SK-N-SH (cell line): ENCODE data around the gene LGALS14. TPM values are rescaled to one million over a fixed set of nuclear protein-coding genes. Genes with fewer than 3 reads are reported as not detected.

Experiments used
- CTCF ChIA-PET: fragments of 300-600, 350-600 bp; formaldehyde crosslinking; extraction: SDS; loops from one replicate; lab custom pipeline; 2021; lab: Yijun Ruan, JAX
- POLR2A ChIA-PET: fragments of 350-600 bp; sonication (Branson Sonifier 250); formaldehyde crosslinking; extraction: SDS; loops from one replicate; lab custom pipeline; 2020; ENCODE audit warnings: antibody characterized with exemption, inconsistent platforms; lab: Yijun Ruan, JAX
- DNase-seq: peaks from one replicate; pipeline ENCODE4 v3.0.0; 2012
- H2AFZ ChIP-seq: fragments of 200-600 bp; sonication (generic); 2 replicates; pipeline ENCODE4 v1.8.1; 2016; ENCODE audit warnings: antibody characterized with exemption, mild to moderate bottlenecking, low read depth
- H3F3A ChIP-seq: fragments of 200-600 bp; sonication (generic); replicated peaks from 2 replicates; pipeline ENCODE3; 2016; ENCODE audit warnings: antibody characterized with exemption, mild to moderate bottlenecking; ENCODE audit not compliant: insufficient read depth
- H3K27ac ChIP-seq, 2 experiments: fragments of 200-500 bp in 1 of 2; fragments of 200-600 bp in 1 of 2; sonication (Bioruptor generic) in 1 of 2; sonication (generic), shearing (Covaris generic) in 1 of 2; 2 replicates each; pipeline versions ENCODE4 v1.5.1 to v1.6.1; 2014 to 2016; ENCODE audit warnings: low read depth in 2 of 2, inconsistent platforms in 1 of 2, low read length in 1 of 2, mild to moderate bottlenecking in 1 of 2, mixed read lengths in 1 of 2
- H3K27me3 ChIP-seq: fragments of 200-600 bp; sonication (generic), shearing (Covaris generic); 2 replicates; pipeline ENCODE4 v1.6.1; 2016; ENCODE audit warnings: mixed run types; ENCODE audit not compliant: insufficient read depth
- H3K36me3 ChIP-seq, 2 experiments: fragments of 200-500 bp in 1 of 2; fragments of 200-600 bp in 1 of 2; sonication (Bioruptor generic) in 1 of 2; sonication (generic) in 1 of 2; replicated peaks in 1 of 2; 2 replicates each; pipeline versions ENCODE3 to v1.5.1; 2014 to 2016; ENCODE audit warnings: low read length in 1 of 2, mild to moderate bottlenecking in 1 of 2; ENCODE audit not compliant: insufficient read depth in 2 of 2, control insufficient read depth in 1 of 2
- H3K4me1 ChIP-seq, 2 experiments: fragments of 200-500 bp in 1 of 2; fragments of 200-600 bp in 1 of 2; sonication (Bioruptor generic) in 1 of 2; sonication (generic), shearing (Covaris generic) in 1 of 2; 2 replicates each; pipeline versions ENCODE4 v1.5.1 to v1.6.1; 2014 to 2016; ENCODE audit warnings: low read depth in 1 of 2, low read length in 1 of 2, mixed run types in 1 of 2; ENCODE audit not compliant: insufficient read depth in 2 of 2, control insufficient read depth in 1 of 2
- H3K4me2 ChIP-seq: fragments of 200-600 bp; sonication (generic), shearing (Covaris generic); 2 replicates; pipeline ENCODE4 v1.6.1; 2017; ENCODE audit warnings: mixed run types
- H3K4me3 ChIP-seq, 2 experiments: fragments of 200-500 bp in 1 of 2; fragments of 200-600 bp in 1 of 2; sonication (Bioruptor generic) in 1 of 2; sonication (generic), shearing (Covaris generic) in 1 of 2; 2 replicates each; pipeline versions ENCODE4 v1.5.1 to v1.8.1; 2014 to 2016; ENCODE audit warnings: low read depth in 2 of 2, inconsistent platforms in 1 of 2, low read length in 1 of 2, mild to moderate bottlenecking in 1 of 2, mixed read lengths in 1 of 2, moderate library complexity in 1 of 2
- H3K79me2 ChIP-seq: fragments of 200-600 bp; sonication (generic); 2 replicates; pipeline ENCODE4 v1.8.1; 2017; ENCODE audit warnings: mild to moderate bottlenecking; ENCODE audit not compliant: insufficient read depth
- H3K9ac ChIP-seq: fragments of 200-600 bp; sonication (generic); 2 replicates; pipeline ENCODE4 v1.6.1; 2017; ENCODE audit warnings: mixed run types
- H3K9me2 ChIP-seq: fragments of 200-600 bp; sonication (generic); 2 replicates; pipeline ENCODE4 v1.6.1; 2017; ENCODE audit warnings: mixed run types
- H3K9me3 ChIP-seq: fragments of 200-600 bp; sonication (generic); 2 replicates; pipeline ENCODE4 v1.6.1; 2017; ENCODE audit warnings: mixed run types, mild to moderate bottlenecking, moderate library complexity
- H4K20me1 ChIP-seq: fragments of 200-600 bp; sonication (generic); 2 replicates; pipeline ENCODE4 v1.6.1; 2017; ENCODE audit warnings: mild to moderate bottlenecking, mixed run types; ENCODE audit not compliant: insufficient read depth
- ELF1 ChIP-seq: IDR thresholded peaks from 2 replicates; pipeline ENCODE4 v1.4.0; 2012
- EP300 ChIP-seq, 2 experiments: IDR thresholded peaks; 2 replicates each; pipeline versions ENCODE4 v1.4.0 to v1.6.1; 2012; ENCODE audit warnings: borderline replicate concordance in 1 of 2, low read depth in 1 of 2, low read length in 1 of 2
- EZH2phosphoT487 ChIP-seq: fragments of 200-600 bp; sonication (generic); IDR thresholded peaks from 2 replicates; pipeline ENCODE4 v1.6.1; 2017; ENCODE audit warnings: low read depth, mixed run types, mild to moderate bottlenecking, antibody characterized with exemption, moderate library complexity, borderline replicate concordance
- FOXJ3 ChIP-seq: sonication (generic); formaldehyde crosslinking; IDR thresholded peaks from 2 replicates; pipeline ENCODE4 v1.5.1; 2020; ENCODE audit warnings: mild to moderate bottlenecking, missing genetic modification reagents
- GABPA ChIP-seq: IDR thresholded peaks from 2 replicates; pipeline ENCODE4 v1.4.0; 2012; ENCODE audit warnings: low read depth, mild to moderate bottlenecking
- GATA2 ChIP-seq: sonication (generic); formaldehyde crosslinking; IDR thresholded peaks from 2 replicates; pipeline ENCODE4 v1.5.0; 2020; ENCODE audit warnings: mild to moderate bottlenecking, missing genetic modification reagents
- MXI1 ChIP-seq: IDR thresholded peaks from 2 replicates; pipeline ENCODE4 v1.6.1; 2012; ENCODE audit warnings: mild to moderate bottlenecking, low read depth, low read length, improper control_type of control experiment
- NFIC ChIP-seq: IDR thresholded peaks from 2 replicates; pipeline ENCODE4 v1.4.0; 2012; ENCODE audit warnings: borderline replicate concordance
- NRF1 ChIP-seq: IDR thresholded peaks from 2 replicates; pipeline ENCODE4 v1.6.1; 2012; ENCODE audit warnings: low read depth, mild to moderate bottlenecking, low read length
- PBX3 ChIP-seq: IDR thresholded peaks from 2 replicates; pipeline ENCODE4; 2012
- RCOR1 ChIP-seq: fragments of 150-350 bp; IDR thresholded peaks from 2 replicates; pipeline ENCODE4 v1.6.1; 2017; ENCODE audit warnings: antibody characterized with exemption, low read length
- RFX5 ChIP-seq: IDR thresholded peaks from 2 replicates; pipeline ENCODE4 v1.6.1; 2012; ENCODE audit warnings: mild to moderate bottlenecking, improper control_type of control experiment, low read length
- SIN3A ChIP-seq: IDR thresholded peaks from 2 replicates; pipeline ENCODE4 v1.6.1; 2012; ENCODE audit warnings: low read depth, mild to moderate bottlenecking, low read length, moderate library complexity, borderline replicate concordance
- SMC3 ChIP-seq: IDR thresholded peaks from 2 replicates; pipeline ENCODE4 v1.6.1; 2012; ENCODE audit warnings: low read depth, low read length, improper control_type of control experiment
- TAF1 ChIP-seq: IDR thresholded peaks from 2 replicates; pipeline ENCODE4 v1.6.1; 2012; ENCODE audit warnings: low read depth, mild to moderate bottlenecking, low read length, moderate library complexity, borderline replicate concordance
- TCF12 ChIP-seq: IDR thresholded peaks from 2 replicates; pipeline ENCODE4 v1.4.0; 2012
- TEAD4 ChIP-seq: IDR thresholded peaks from 2 replicates; pipeline ENCODE4 v1.4.0; 2012; ENCODE audit warnings: mild to moderate bottlenecking, borderline replicate concordance; ENCODE audit not compliant: insufficient read depth
- WGBS: methylation state at CpG from one replicate; pipeline ENCODE4 v1.1.6; 2017; ENCODE audit warnings: low lambda C conversion rate; 5-methylcytosine and 5-hydroxymethylcytosine counted together
- polyA plus RNA-seq, 3 experiments: library from polyadenylated mRNA; depleted of rRNA; stranded (reverse); fragments of >200 nt; gene quantifications; 2 replicates each; pipeline ENCODE4 v1.2.3, GENCODE V29; 2012
- TF ChIP-seq, protein P1 (sequence below): fragments of 150-350 bp; IDR thresholded peaks from 2 replicates; pipeline ENCODE4 v1.6.1; 2016; ENCODE audit warnings: mild to moderate bottlenecking, low read depth, low read length
- TF ChIP-seq, protein P2 (sequence below): fragments of 150-350 bp; IDR thresholded peaks from 2 replicates; pipeline ENCODE4 v1.6.1; 2017; ENCODE audit warnings: antibody characterized with exemption, low read length, low read depth, borderline replicate concordance
- TF ChIP-seq, protein P3 (sequence below): fragments of 200-600 bp; sonication (generic); IDR thresholded peaks from 2 replicates; pipeline ENCODE4 v1.6.1; 2017; ENCODE audit warnings: antibody characterized with exemption, mild to moderate bottlenecking, moderate library complexity

LGALS14 gene
- polyA plus RNA-seq, 1 of the 3 experiments (the other 2 are of a cell fraction) = not detected

DNA sequence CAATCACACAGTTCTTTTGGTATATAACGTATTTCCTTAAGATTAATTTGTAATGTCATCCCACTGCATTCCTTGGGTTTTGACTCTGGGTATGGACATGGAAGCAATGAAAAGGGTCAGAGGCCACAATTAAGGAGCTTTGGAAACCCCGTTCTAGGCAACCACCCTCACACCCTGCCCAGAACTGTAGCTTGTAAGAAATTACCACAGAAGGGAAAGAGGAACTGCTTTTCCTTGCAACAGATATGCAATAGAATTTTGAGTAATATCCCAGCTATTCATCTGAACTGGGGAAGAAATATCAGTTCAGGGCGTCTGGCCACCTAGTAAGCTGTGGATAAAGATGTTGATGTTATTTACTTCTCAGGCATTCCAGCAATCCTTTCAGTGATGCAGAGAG is 34.5 kb downstream of the LGALS14 start:
- ChIA-PET POLR2A (no interaction called here), CTCF (no interaction called here)
- Histone ChIP-seq H3K9me3 (no peaks in the 10 kb centered on the region), H3K9ac (no peak overlapping the region), H3K27ac (no peak overlapping the region), H2AFZ (no peak overlapping the region), H3K36me3 (no peaks in the 10 kb centered on the region), H3K4me3 (no peak overlapping the region), H3K9me2 (no peaks in the 10 kb centered on the region), H3F3A (no peaks in the 10 kb centered on the region), H3K79me2 (no peaks in the 10 kb centered on the region), H4K20me1 (no peaks in the 10 kb centered on the region), H3K4me1 (no peaks in the 10 kb centered on the region), H3K4me2 (no peak overlapping the region), H3K27me3 (peaks cover 6% of the 10 kb centered on the region; the same call in 1 of the 2 replicates)
- 4% methylated on average over 3 of the region's 3 CpGs for WGBS
- no peak for DNase-seq
- TF ChIP-seq TCF12 (no peak), SIN3A (no peak), NFIC (no peak), MXI1 (no peak), RCOR1 (no peak), PBX3 (no peak), RFX5 (no peak), SMC3 (no peak), EZH2phosphoT487 (no peak), ELF1 (no peak), TEAD4 (no peak), TAF1 (no peak), GABPA (no peak), FOXJ3 (CRISPR knock-in tag) (no peak), GATA2 (no peak), EP300 (IDR thresholded peaks at IDR 0.05; ENCODE audit: borderline replicate concordance in 1 of 2, low read depth in 1 of 2, low read length in 1 of 2) (no peak), NRF1 (no peak)
- TF ChIP-seq, protein P1, sequence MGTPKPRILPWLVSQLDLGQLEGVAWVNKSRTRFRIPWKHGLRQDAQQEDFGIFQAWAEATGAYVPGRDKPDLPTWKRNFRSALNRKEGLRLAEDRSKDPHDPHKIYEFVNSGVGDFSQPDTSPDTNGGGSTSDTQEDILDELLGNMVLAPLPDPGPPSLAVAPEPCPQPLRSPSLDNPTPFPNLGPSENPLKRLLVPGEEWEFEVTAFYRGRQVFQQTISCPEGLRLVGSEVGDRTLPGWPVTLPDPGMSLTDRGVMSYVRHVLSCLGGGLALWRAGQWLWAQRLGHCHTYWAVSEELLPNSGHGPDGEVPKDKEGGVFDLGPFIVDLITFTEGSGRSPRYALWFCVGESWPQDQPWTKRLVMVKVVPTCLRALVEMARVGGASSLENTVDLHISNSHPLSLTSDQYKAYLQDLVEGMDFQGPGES = no peak
- TF ChIP-seq, protein P2, sequence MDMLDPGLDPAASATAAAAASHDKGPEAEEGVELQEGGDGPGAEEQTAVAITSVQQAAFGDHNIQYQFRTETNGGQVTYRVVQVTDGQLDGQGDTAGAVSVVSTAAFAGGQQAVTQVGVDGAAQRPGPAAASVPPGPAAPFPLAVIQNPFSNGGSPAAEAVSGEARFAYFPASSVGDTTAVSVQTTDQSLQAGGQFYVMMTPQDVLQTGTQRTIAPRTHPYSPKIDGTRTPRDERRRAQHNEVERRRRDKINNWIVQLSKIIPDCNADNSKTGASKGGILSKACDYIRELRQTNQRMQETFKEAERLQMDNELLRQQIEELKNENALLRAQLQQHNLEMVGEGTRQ = no peak
- TF ChIP-seq, protein P3, sequence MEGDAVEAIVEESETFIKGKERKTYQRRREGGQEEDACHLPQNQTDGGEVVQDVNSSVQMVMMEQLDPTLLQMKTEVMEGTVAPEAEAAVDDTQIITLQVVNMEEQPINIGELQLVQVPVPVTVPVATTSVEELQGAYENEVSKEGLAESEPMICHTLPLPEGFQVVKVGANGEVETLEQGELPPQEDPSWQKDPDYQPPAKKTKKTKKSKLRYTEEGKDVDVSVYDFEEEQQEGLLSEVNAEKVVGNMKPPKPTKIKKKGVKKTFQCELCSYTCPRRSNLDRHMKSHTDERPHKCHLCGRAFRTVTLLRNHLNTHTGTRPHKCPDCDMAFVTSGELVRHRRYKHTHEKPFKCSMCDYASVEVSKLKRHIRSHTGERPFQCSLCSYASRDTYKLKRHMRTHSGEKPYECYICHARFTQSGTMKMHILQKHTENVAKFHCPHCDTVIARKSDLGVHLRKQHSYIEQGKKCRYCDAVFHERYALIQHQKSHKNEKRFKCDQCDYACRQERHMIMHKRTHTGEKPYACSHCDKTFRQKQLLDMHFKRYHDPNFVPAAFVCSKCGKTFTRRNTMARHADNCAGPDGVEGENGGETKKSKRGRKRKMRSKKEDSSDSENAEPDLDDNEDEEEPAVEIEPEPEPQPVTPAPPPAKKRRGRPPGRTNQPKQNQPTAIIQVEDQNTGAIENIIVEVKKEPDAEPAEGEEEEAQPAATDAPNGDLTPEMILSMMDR = no peak
